Measurements from ENCODE around the gene CCDC184. TPM values are rescaled to one million over a fixed set of nuclear protein-coding genes. Genes with fewer than 3 reads are reported as not detected.
A peak's percentile ranks its signal among the peaks of the same experiment; 100 is the strongest.

CCDC184 gene
- total RNA-seq, 1 donor from 2014 or later, result 0.47 TPM

- Mint-ChIP-seq H3K36me3 (ENCODE audit: low read depth) (no peaks in the 10 kb centered on the region), H3K4me1 (ENCODE audit: low read depth) (peaks cover 17% of the 10 kb centered on the region), H3K9me3 (ENCODE audit: low read depth) (no peaks in the 10 kb centered on the region), H3K27ac (ENCODE audit: unreplicated experiment) (no peak overlapping the region), H3K27me3 (ENCODE audit: low read depth) (peaks cover 35% of the 10 kb centered on the region), H3K4me3 (ENCODE audit: unreplicated experiment) (no peak overlapping the region)
- DNase-seq (ENCODE audit: low spot score), result no peak
- no peak for TF ChIP-seq CTCF (IDR thresholded peaks at IDR 0.05)
These were observed 1.9 kb downstream of the CCDC184 start for GRCh38 chr12:48185181-48185919.

- peaks cover 36% of the 10 kb centered on the region for H3K27me3 Mint-ChIP-seq (ENCODE audit: low read depth)
- H3K27ac Mint-ChIP-seq (ENCODE audit: unreplicated experiment), result no peak overlapping the region
- H3K9me3 Mint-ChIP-seq (ENCODE audit: low read depth), result no peaks in the 10 kb centered on the region
- H3K4me3 Mint-ChIP-seq (ENCODE audit: unreplicated experiment), result no peak overlapping the region
- H3K4me1 Mint-ChIP-seq (ENCODE audit: low read depth), result peaks cover 7% of the 10 kb centered on the region
- no peak for DNase-seq (ENCODE audit: low spot score)
- no peaks in the 10 kb centered on the region for H3K36me3 Mint-ChIP-seq (ENCODE audit: low read depth)
- TF ChIP-seq CTCF (IDR thresholded peaks at IDR 0.05), result no peak
These were observed 4.7 kb downstream of the CCDC184 start for GRCh38 chr12:48187916-48188695.

GRCh38 chr12:48189331-48190125, 6.1 kb downstream of the CCDC184 start:
- Mint-ChIP-seq H3K27ac (ENCODE audit: unreplicated experiment) (no peak overlapping the region), H3K4me3 (ENCODE audit: unreplicated experiment) (no peak overlapping the region), H3K4me1 (ENCODE audit: low read depth) (peaks cover 7% of the 10 kb centered on the region), H3K9me3 (ENCODE audit: low read depth) (no peaks in the 10 kb centered on the region), H3K27me3 (ENCODE audit: low read depth) (peaks cover 39% of the 10 kb centered on the region), H3K36me3 (ENCODE audit: low read depth) (no peaks in the 10 kb centered on the region)
- peak; percentile 91 for TF ChIP-seq CTCF (IDR thresholded peaks at IDR 0.05)
- DNase-seq (ENCODE audit: low spot score), result no peak

GRCh38 chr12:48191096-48191495, 7.7 kb downstream of the CCDC184 start:
- no peak overlapping the region for H3K27ac Mint-ChIP-seq (ENCODE audit: unreplicated experiment)
- H3K4me1 Mint-ChIP-seq (ENCODE audit: low read depth), result peaks cover 5% of the 10 kb centered on the region
- peaks cover 38% of the 10 kb centered on the region for H3K27me3 Mint-ChIP-seq (ENCODE audit: low read depth)
- TF ChIP-seq CTCF (IDR thresholded peaks at IDR 0.05), result no peak
- H3K9me3 Mint-ChIP-seq (ENCODE audit: low read depth), result no peaks in the 10 kb centered on the region
- DNase-seq (ENCODE audit: low spot score), result no peak
- H3K36me3 Mint-ChIP-seq (ENCODE audit: low read depth), result no peaks in the 10 kb centered on the region
- H3K4me3 Mint-ChIP-seq (ENCODE audit: unreplicated experiment), result no peak overlapping the region

GRCh38 chr12:48192861-48193260, 9.4 kb downstream of the CCDC184 start:
- H3K27ac Mint-ChIP-seq (ENCODE audit: unreplicated experiment), result no peak overlapping the region

More at GRCh38 chr12:48192861-48193260, 9.4 kb downstream of the CCDC184 start:
- H3K27me3 Mint-ChIP-seq (ENCODE audit: low read depth), result peaks cover 33% of the 10 kb centered on the region
- TF ChIP-seq CTCF (IDR thresholded peaks at IDR 0.05), result no peak
- no peaks in the 10 kb centered on the region for H3K36me3 Mint-ChIP-seq (ENCODE audit: low read depth)
- DNase-seq (ENCODE audit: low spot score), result no peak
- peaks cover 15% of the 10 kb centered on the region for H3K4me1 Mint-ChIP-seq (ENCODE audit: low read depth)
- no peaks in the 10 kb centered on the region for H3K9me3 Mint-ChIP-seq (ENCODE audit: low read depth)
- no peak overlapping the region for H3K4me3 Mint-ChIP-seq (ENCODE audit: unreplicated experiment)
